ENCODE data around the gene RPS3A.

RPS3A gene

DNA sequence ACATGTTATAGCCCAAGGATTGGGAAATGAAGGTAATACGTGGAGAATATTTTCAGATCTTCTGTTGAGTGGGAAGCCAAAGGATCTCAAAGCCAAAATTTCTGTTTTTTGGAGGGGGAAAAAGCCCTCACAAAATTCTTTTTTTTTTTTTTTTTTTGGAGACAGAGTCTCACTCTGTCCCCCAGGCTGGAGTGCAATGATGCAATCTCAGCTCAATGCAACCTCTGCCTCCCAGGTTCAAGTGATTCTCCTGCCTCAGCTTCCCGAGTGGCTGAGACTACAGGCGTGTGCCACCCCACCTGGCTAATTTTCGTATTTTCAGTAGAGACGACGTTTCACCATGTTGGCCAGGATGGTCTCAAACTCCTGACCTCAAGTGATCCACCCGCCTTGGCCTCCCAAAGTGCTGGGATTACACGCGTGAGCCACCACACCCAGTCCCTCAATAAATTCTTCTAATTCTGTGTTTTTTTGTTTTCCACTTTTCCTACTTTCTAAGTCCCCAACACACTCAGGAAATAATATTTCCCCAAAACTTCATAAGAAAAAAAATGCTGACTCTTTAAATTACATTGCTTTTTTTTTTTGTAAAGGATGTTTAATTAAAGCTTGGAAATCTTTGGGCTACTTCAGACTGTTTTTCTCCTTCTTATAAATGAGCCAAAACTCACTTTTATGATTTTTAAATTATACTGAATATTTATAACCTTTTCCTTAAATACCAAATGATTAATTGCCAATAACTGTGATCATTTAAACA lies 51.6 kb downstream of the RPS3A start:
- DNase-seq: no peak
- TF ChIP-seq, protein P1, sequence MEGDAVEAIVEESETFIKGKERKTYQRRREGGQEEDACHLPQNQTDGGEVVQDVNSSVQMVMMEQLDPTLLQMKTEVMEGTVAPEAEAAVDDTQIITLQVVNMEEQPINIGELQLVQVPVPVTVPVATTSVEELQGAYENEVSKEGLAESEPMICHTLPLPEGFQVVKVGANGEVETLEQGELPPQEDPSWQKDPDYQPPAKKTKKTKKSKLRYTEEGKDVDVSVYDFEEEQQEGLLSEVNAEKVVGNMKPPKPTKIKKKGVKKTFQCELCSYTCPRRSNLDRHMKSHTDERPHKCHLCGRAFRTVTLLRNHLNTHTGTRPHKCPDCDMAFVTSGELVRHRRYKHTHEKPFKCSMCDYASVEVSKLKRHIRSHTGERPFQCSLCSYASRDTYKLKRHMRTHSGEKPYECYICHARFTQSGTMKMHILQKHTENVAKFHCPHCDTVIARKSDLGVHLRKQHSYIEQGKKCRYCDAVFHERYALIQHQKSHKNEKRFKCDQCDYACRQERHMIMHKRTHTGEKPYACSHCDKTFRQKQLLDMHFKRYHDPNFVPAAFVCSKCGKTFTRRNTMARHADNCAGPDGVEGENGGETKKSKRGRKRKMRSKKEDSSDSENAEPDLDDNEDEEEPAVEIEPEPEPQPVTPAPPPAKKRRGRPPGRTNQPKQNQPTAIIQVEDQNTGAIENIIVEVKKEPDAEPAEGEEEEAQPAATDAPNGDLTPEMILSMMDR (IDR thresholded peaks at IDR 0.05; ENCODE audit: low read depth, low read length): no peak
- no peak overlapping the region for H3K4me3 ChIP-seq (ENCODE audit: low read depth, low read length)
- peaks cover 20% of the 10 kb centered on the region for H3K36me3 ChIP-seq
- H3K27me3 ChIP-seq (ENCODE audit: insufficient read depth, low read depth, severe bottlenecking): no peaks in the 10 kb centered on the region
- H3K27ac ChIP-seq: no peak overlapping the region
- H3K9me3 ChIP-seq (ENCODE audit: severe bottlenecking): no peaks in the 10 kb centered on the region

DNA sequence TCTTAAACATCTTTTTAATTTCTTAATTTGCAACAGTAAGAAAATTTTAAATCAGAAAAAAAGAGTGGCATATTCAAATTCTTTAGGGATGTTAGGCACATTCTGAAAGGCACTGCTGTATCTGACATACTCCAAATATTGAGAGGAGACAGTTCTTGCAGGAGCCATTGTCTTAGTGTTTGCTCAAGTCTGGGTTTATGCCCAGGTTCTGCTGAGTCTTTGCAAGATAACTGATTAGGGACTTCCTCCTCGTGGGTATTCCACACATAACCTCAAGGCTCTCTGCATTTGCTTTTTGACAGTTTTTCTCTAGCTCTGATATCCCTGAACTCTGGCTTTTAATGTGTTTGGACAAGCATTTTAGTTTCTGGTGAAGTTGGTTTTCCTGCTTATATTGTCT lies 52.6 kb downstream of the RPS3A start:
- DNase-seq: no peak
- TF ChIP-seq, protein P1 (IDR thresholded peaks at IDR 0.05; ENCODE audit: low read depth, low read length): no peak
- Histone ChIP-seq H3K27me3 (ENCODE audit: insufficient read depth, low read depth, severe bottlenecking) (no peaks in the 10 kb centered on the region), H3K9me3 (ENCODE audit: severe bottlenecking) (no peaks in the 10 kb centered on the region), H3K4me3 (ENCODE audit: low read depth, low read length) (no peak overlapping the region), H3K27ac (no peak overlapping the region), H3K36me3 (peaks cover 15% of the 10 kb centered on the region)

DNA sequence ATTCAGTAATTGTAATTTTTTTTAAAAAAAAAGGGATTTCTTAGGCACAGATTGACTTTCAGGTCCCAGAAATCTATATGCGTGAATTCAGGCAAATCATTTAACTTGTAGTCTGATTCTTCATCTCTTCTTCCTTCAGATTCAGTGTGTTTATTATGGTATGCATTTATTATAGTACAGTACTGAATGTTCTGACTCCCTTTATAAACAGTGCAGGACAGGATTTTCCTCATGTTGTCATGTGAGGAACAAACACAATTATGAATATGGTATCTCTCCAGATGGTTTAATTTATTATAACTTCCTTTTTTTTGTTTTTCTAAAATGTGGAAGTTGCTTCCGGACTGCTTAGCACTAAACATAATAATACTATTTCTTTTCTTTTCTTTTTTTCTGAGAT lies 54.2 kb downstream of the RPS3A start:
- H3K9me3 ChIP-seq (ENCODE audit: severe bottlenecking): peaks cover 4% of the 10 kb centered on the region
- DNase-seq: no peak
- H3K27ac ChIP-seq: no peak overlapping the region
- H3K36me3 ChIP-seq: peaks cover 13% of the 10 kb centered on the region
- H3K27me3 ChIP-seq (ENCODE audit: insufficient read depth, low read depth, severe bottlenecking): no peaks in the 10 kb centered on the region
- no peak overlapping the region for H3K4me3 ChIP-seq (ENCODE audit: low read depth, low read length)
- TF ChIP-seq, protein P1 (IDR thresholded peaks at IDR 0.05; ENCODE audit: low read depth, low read length): no peak
